HG02938 (cell line): ENCODE data around the gene CAST.
"Not testable (repeated sequence)": the region's sequence is repeated elsewhere in the genome, so short reads cannot be mapped to it uniquely, and the experiment has no call there.

ENCODE experiments used
- ATAC-seq: cut with Tn5 transposase; IDR thresholded peaks from one replicate; pipeline ENCODE4 v1.9.1; 2021; ENCODE audit warnings: mild to moderate bottlenecking, moderate library complexity; ENCODE audit not compliant: unreplicated experiment

The CAST gene

GRCh38 chr5:96661855-96662724, at the start of gene CAST:
TSS of gene CAST (plus strand) at chr5:96662376. CDS start at chr5:96662423, 47 bp downstream.
- ATAC-seq: peak; percentile 53

- ATAC-seq: no peak
Measured at GRCh38 chr5:96614110-96614691, 48.0 kb upstream of the CAST start.

- ATAC-seq: no peak
Measured at GRCh38 chr5:96615223-96615622, 47.0 kb upstream of the CAST start.

- no peak for ATAC-seq
Measured at GRCh38 chr5:96616801-96617200, 45.4 kb upstream of the CAST start.

- not testable (repeated sequence) for ATAC-seq
Measured at GRCh38 chr5:96618311-96619016, 43.7 kb upstream of the CAST start.

GRCh38 chr5:96619946-96620345, 42.2 kb upstream of the CAST start:
- ATAC-seq: no peak

GRCh38 chr5:96624596-96624995, 37.6 kb upstream of the CAST start:
- ATAC-seq: no peak

- no peak for ATAC-seq
Measured at GRCh38 chr5:96625365-96625764, 36.8 kb upstream of the CAST start.

- ATAC-seq: no peak
Measured at GRCh38 chr5:96626956-96627355, 35.2 kb upstream of the CAST start.

- ATAC-seq: no peak
Measured at GRCh38 chr5:96627792-96628398, 34.3 kb upstream of the CAST start.

GRCh38 chr5:96628406-96628805, 33.8 kb upstream of the CAST start:
- ATAC-seq: no peak

GRCh38 chr5:96629774-96630173, 32.4 kb upstream of the CAST start:
- ATAC-seq: no peak

GRCh38 chr5:96633820-96634219, 28.4 kb upstream of the CAST start:
- no peak for ATAC-seq

GRCh38 chr5:96634881-96635280, 27.3 kb upstream of the CAST start:
- no peak for ATAC-seq

- no peak for ATAC-seq
Measured at GRCh38 chr5:96636046-96636445, 26.1 kb upstream of the CAST start.

GRCh38 chr5:96636594-96636993, 25.6 kb upstream of the CAST start:
- no peak for ATAC-seq

- ATAC-seq: no peak
Measured at GRCh38 chr5:96637196-96637595, 25.0 kb upstream of the CAST start.

- no peak for ATAC-seq
Measured at GRCh38 chr5:96638561-96638960, 23.6 kb upstream of the CAST start.

GRCh38 chr5:96640696-96641095, 21.5 kb upstream of the CAST start:
- no peak for ATAC-seq

GRCh38 chr5:96641368-96642280, 20.6 kb upstream of the CAST start:
- no peak for ATAC-seq
